K562 (cell line): ENCODE data around the gene USB1. TPM values are rescaled to one million over a fixed set of nuclear protein-coding genes. Genes with fewer than 3 reads are reported as not detected.
A peak's percentile ranks its signal among the peaks of the same experiment; 100 is the strongest.

Experiments used
- BDP1 ChIP-seq: IDR thresholded peaks from 3 replicates; pipeline ENCODE4 v1.6.1; 2011; ENCODE audit not compliant: insufficient read length, insufficient read depth
- BMI1 ChIP-seq: fragments of 150-350 bp; IDR thresholded peaks from 2 replicates; pipeline ENCODE4 v1.6.1; 2014; ENCODE audit warnings: low read length
- CBFB ChIP-seq: sonication (generic); formaldehyde crosslinking; IDR thresholded peaks from 2 replicates; pipeline ENCODE4 v1.4.0; 2020; ENCODE audit warnings: mild to moderate bottlenecking, missing genetic modification reagents
- GTF2F1 ChIP-seq: IDR thresholded peaks from 2 replicates; pipeline ENCODE4 v1.6.1; 2011; ENCODE audit warnings: low read depth, low read length, improper control_type of control experiment
- HNRNPLL ChIP-seq: fragments of 200-400 bp; formaldehyde crosslinking; IDR thresholded peaks from 2 replicates; pipeline ENCODE4 v1.6.1; 2017; ENCODE audit warnings: low read length, low read depth, mild to moderate bottlenecking; ENCODE audit not compliant: poor library complexity, severe bottlenecking
- HSF4 ChIP-seq: fragments of 250-450 bp; sonication (Bioruptor Pico); IDR thresholded peaks from 2 replicates; pipeline ENCODE4 v2.1.2; 2022; ENCODE audit warnings: mild to moderate bottlenecking, moderate library complexity, borderline replicate concordance
- MNT ChIP-seq, 2 experiments: fragments of 450-650 bp; conservative IDR thresholded peaks; 2 replicates each; pipeline ENCODE4 v1.6.1; 2017; ENCODE audit warnings: mild to moderate bottlenecking in 2 of 2, moderate library complexity in 2 of 2
- POU5F1 ChIP-seq: fragments of 150-350 bp; IDR thresholded peaks from 2 replicates; pipeline ENCODE4 v1.6.1; 2014; ENCODE audit warnings: borderline replicate concordance, low read length, low read depth, mild to moderate bottlenecking; ENCODE audit not compliant: partially characterized antibody
- RERE ChIP-seq: sonication (generic); formaldehyde crosslinking; IDR thresholded peaks from 2 replicates; pipeline ENCODE4 v1.8.0; 2023; ENCODE audit warnings: missing genetic modification reagents, mild to moderate bottlenecking, borderline replicate concordance
- SMARCA5 ChIP-seq: fragments of 450-650 bp; IDR thresholded peaks from 2 replicates; pipeline ENCODE4 v1.6.1; 2016
- STAT6 ChIP-seq: sonication (generic); formaldehyde crosslinking; IDR thresholded peaks from 2 replicates; pipeline ENCODE4 v1.8.1; 2023; ENCODE audit warnings: mild to moderate bottlenecking, missing genetic modification reagents
- TAF1 ChIP-seq: IDR thresholded peaks from 2 replicates; pipeline ENCODE4 v1.6.1; 2011; ENCODE audit warnings: mild to moderate bottlenecking, low read length, moderate library complexity; ENCODE audit not compliant: insufficient read depth, control insufficient read depth, severe bottlenecking; ENCODE audit errors: extremely low read depth
- ZNF140 ChIP-seq: fragments of 250-450 bp; sonication (Bioruptor Pico); IDR thresholded peaks from 2 replicates; pipeline ENCODE4 v1.8.0; 2021; ENCODE audit warnings: moderate library complexity, mild to moderate bottlenecking, inconsistent platforms
- polyA plus RNA-seq, 8 experiments: library from polyadenylated mRNA; depleted of rRNA in 4 of 8; stranded (reverse) in 5 of 8; unstranded in 3 of 8; fragments of >200 nt; fragmentation: Nextera tagmentation in 2 of 8; fragmentation: Illumina TruSeq in 1 of 8; extraction: Ambion mirVana in 2 of 8; extraction: Trizol in 1 of 8; gene quantifications; 2 replicates each; pipeline versions ENCODE4 v1.2.1 to v1.2.3, GENCODE V29; 2011 to 2014; ENCODE audit warnings: inconsistent platforms in 1 of 8, missing spikeins in 1 of 8
- total RNA-seq, 7 experiments: library from RNA; depleted of rRNA in 6 of 7; stranded (reverse); fragments of >200 nt in 6 of 7; fragmentation: Illumina TruSeq in 2 of 7; extraction: Trizol in 2 of 7; gene quantifications; 2 replicates each; pipeline versions ENCODE4 v1.2.1 to v1.2.3, GENCODE V29; 2011 to 2021; ENCODE audit warnings: low replicate concordance in 1 of 7
- TF ChIP-seq, protein P1 (sequence below), 2 experiments: fragments of 450-650 bp in 1 of 2; sonication (generic) in 1 of 2; formaldehyde crosslinking in 1 of 2; IDR thresholded peaks in 1 of 2; conservative IDR thresholded peaks in 1 of 2; 2 replicates each; pipeline versions ENCODE4 v1.6.1 to v1.8.1; 2016 to 2023; ENCODE audit warnings: mild to moderate bottlenecking in 2 of 2, moderate library complexity in 2 of 2, inconsistent platforms in 1 of 2, missing genetic modification reagents in 1 of 2

USB1 gene
- total and polyA plus RNA-seq, 9 of the 15 experiments (the other 6 are each of a cell fraction or from before 2014, with no cell fraction given), result 11.6 to 73.6 (median 19.4) TPM

DNA sequence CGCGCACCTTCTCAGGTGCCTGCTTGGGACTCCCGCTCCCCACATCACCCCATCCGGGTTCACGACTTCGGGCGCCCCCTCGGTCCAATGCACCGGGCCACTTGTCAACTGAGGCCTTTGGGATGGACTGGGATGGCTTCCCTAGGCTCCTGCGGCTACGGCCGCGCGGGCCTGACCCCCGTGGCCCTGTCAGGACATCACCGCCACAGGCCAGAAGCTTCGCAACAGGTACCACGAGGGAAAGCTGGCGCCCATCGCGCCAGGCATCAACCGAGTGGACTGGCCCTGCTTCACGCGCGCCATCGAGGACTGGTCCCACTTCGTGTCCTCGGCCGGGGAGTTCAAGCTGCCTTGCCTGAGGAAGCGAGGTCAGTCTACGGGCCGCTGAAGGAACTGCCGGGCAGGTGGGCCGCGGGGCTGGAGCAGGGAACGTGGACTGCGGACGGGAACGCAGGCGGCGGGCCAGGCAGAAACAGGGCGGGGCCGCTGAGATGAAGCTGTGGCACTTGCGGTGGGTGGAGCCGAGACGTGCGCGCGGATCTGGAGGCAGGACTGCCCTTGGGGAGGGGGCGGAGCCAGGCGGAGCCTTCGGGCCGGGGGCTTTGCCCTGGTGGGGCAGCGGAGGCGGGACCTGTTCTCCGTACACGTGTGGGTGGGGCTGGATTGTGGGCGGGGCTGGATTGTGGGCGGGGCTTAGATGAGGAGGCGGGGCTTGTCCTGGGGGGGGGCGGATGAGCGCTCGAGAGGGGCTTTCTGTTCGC is 16.6 kb upstream of the USB1 start (continued):
- TF ChIP-seq RERE (CRISPR knock-in tag) (no peak), HNRNPLL (peak; percentile 96), GTF2F1 (no peak), CBFB (CRISPR knock-in tag) (0 out of 2 replicates have a peak, but pooled peaks have one; percentile 59), TAF1 (peak; percentile 22), STAT6 (CRISPR knock-in tag) (0 out of 2 replicates have a peak, but pooled peaks have one; percentile 62), HSF4 (CRISPR knock-in tag) (no peak), BDP1 (no peak), MNT (conservative IDR thresholded peaks at IDR 0.05) (peak in 1 of 2 experiments; percentile 46; a peak in 2 of 4 replicates), SMARCA5 (no peak), BMI1 (no peak), POU5F1 (no peak), ZNF140 (no peak)
- TF ChIP-seq, protein P1, sequence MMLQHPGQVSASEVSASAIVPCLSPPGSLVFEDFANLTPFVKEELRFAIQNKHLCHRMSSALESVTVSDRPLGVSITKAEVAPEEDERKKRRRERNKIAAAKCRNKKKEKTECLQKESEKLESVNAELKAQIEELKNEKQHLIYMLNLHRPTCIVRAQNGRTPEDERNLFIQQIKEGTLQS (IDR thresholded peaks at IDR 0.05), result no peak
- TF ChIP-seq, protein P1 (CRISPR knock-in tag; conservative IDR thresholded peaks at IDR 0.05), result no peak
